HUDEP-2 (cell line): ENCODE measurements around the gene RPS24.
A peak's percentile ranks its signal among the peaks of the same experiment; 100 is the strongest.
"Not testable (repeated sequence)": the region's sequence is repeated elsewhere in the genome, so short reads cannot be mapped to it uniquely, and the experiment has no call there.

ENCODE experiments used
- DNase-seq, 76 experiments: peaks; one replicate each; lab custom pipeline; 2025; ENCODE audit not compliant: unreplicated experiment in 76 of 76; lab: John Stamatoyannopoulos, UW

Gene RPS24

DNA sequence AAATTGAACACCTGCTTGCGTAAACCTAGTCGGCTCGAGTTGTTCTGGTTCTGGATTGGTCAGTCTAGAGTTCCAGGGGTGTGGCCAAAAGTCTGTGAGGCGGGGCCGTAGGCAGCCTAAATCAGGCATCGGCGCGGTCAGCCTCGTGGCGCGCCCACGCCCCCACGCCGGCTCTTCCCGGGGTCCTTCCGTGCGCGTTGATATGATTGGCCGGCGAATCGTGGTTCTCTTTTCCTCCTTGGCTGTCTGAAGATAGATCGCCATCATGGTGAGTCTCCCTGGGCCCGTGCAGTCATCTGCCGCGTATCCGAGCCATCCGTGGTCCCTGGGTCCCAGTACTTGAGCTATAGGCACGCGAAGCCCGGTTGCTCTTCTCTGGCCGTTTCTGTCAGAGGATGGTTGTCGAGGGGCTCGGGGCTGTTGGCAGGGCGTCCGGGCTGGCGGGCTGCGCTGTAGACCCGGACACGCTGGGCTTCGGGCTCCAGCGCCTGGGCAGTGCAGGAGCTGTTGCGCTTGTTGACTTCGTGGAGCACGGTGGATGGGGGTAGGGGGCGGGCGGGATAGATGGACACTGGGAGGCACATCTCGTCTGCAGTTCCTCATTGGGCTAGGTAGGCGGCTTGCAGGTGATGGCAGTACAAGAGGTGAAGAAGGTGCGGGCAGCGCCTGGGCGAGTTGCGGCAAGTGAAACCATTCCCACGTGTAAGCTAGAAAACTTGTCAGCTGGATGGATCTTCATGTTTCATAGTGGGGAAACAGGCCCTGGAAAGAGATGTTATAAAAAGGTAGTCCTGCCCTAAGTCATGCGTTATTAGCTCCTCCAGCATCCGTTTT is at the start of gene RPS24:
RPS24 (plus strand) TSS at position 227 of the 834 bp plus-strand sequence; CDS start at position 266, 39 bp downstream.
- peak; percentile 53 to 97 (median 90) for DNase-seq

DNA sequence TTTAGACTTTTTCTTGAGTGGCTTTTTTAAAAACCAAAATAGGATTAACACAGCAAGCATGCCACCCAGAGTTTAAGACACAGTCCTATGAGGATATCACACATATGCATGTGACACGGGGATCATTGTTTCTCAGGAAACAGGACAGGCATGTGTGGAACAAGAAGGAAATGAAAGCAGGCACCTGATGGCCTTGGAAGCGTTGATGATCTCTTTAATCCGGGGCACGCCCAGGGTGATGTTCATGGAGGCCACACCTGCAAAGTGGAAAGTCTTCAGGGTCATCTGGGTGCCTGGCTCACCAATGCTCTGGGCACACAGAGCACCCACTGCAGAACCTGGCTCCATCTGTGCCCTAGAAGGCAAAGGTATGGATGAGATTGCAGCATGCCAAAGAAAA is 48.7 kb upstream of the RPS24 start:
- DNase-seq, result no peak

DNA sequence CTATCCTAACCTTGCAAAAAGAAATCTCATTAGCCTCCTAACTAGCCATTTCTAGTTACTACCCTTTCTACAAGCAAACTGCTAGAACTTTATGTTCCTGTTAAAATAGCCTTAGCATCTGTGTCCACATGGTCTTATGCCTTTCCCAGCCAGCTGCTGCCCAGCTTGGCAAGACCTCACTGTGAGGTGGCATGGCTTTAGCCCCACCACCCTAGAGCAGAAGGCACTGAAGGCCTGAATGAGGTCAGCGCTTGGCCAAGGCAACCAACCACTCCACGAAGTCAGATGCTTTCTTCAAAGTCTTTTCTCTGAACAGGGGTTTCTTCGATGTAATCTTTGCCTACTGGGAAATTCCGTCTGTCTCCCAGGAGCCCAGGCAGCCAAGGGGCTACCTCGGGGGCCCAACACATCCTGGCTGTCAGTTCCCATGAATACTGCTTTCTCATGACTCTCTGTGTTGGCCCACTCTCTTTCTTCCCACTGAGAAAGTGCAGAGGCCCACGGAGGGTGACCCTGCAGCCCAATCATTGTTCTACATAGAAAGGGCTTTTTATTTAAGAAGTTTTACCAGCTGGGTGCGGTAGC is 45.9 kb upstream of the RPS24 start:
- no peak for DNase-seq

DNA sequence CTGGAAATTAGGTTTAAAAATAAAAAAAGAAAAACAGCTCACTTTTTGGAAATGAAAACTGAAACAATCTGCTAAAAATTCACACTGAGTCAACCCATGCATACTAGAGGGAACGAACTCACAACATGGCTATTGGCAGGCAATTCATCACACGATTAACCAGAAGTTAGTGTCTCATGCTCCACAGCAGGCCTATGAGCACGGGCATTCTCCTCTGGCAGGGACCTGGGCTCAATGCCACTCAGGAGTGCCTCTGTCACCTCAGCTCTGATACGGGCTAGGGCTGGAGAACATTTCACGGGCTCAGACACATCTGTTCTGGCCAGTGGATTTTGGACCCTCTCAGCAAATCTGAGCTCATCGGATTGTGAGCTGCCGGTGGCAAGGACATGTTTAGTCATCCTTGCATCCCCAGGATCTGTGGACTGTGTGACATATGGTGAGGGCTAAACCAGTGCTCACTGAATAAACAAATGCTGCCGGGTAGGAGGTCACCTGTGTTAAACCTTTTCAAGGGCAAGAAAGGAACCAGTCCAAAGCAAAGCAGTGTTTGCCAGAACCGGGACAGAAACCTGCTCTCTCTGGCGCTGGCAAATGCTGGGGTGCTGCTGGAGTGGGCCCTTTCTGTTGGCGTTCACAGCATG is 44.5 kb upstream of the RPS24 start:
- DNase-seq, result no peak

DNA sequence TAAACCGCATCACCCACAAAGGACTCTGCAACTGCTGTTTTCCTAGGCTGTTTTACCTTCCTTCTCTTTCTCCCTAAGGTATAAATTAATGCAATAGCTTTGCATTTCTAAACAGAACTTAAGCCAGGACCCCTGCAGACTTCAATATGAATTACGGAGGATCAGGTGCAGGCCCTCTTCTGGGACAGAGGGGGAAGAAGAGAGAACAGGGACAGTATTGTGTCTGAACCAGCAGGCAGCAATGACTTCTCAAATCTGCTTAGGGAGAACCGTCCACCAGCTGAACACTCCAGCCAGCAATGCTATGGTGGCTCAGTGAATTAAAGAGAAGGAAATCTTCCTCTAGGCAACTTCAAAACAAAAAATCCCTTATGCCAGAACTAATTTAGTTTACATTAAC is 40.0 kb upstream of the RPS24 start:
- no peak for DNase-seq

DNA sequence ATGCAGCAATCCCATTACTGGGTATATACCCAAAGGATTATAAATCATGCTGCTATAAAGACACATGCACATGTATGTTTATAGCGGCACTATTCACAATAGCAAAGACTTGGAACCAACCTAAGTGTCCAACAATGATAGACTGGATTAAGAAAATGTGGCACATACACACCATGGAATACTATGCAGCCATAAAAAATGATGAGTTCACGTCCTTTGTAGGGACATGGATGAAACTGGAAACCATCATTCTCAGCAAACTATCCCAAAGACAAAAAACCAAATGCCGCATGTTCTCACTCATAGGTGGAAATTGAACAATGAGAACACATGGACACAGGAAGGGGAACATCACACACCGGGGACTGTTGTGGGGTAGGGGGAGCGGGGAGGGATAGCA is 34.9 kb upstream of the RPS24 start:
- not testable (repeated sequence) for DNase-seq

DNA sequence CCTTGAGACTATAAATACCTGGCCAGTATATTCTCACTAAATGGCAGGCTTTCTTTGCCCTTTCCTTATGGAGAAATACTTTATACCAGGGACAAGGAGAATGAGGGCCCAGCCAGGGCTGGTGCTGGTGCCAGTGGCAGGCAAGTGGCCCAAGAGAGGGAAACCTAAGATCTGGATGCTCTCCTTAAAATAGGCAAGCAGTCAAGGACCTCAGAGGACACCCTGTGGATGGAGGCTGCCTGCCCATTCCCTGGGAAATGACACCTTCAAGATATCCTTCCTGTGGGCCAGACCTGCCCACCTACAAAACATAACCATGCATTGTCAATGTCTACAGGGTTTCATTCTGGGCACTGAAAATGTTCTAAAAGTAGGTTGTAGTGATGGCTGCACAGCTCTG is 33.5 kb upstream of the RPS24 start:
- no peak for DNase-seq

DNA sequence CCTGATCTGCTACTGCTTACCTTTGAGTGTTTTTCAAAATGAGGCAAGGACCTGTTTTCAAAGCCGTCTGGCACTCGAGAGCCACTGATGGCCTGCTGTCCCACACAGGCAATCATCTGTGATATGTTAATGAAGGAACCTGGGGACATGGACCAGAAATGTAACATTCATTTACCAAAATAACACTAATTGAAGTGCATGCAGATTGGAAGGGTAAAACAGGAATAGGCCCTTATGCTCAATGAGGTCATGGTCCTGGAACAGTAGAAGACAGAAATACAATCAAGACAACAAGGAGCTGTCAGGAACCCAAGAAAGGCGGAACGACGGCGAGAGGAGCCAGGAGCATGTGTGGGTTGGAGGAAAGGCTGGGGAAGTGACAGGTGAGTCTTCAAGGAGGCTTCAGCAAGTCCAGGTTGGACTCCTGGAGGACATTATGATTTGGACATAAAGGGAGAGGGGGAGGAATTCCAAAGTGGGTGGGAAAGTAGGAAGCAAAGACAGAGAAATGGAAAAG is 32.6 kb upstream of the RPS24 start:
- DNase-seq, result no peak

DNA sequence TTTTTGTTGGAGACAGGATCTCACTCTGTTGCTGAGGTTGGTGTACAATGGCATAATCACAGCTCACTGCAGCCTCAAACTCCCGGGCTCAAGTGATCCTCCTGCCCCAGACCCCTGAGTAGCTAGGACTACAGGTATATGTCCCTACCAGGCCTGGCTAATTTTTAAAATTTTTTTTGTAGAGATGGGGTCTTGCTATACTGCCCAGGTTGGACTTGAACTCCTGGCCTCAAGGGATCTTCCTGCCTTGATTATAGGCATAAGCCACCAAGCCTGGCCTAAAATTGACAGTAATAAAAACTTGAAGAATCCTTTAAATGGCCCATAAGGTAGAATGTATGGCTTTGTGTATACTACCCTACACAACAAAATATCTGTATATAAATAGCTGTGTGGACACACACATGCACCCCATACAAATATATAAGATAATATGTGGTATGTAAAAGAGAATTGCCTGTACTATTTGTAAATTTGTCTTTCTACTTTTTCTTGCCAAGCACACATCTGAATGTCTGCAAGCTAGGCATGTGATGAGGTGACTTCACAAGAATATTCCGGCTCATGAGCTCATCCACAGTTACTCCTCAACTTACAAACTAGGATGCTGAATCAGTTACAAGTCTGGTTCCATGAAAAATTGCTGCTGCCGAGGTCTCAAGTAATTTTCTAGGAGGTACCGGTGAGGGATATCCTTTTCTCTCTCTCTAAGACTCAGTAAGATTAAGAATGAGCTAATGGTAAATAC is 30.9 kb upstream of the RPS24 start:
- DNase-seq, result no peak

DNA sequence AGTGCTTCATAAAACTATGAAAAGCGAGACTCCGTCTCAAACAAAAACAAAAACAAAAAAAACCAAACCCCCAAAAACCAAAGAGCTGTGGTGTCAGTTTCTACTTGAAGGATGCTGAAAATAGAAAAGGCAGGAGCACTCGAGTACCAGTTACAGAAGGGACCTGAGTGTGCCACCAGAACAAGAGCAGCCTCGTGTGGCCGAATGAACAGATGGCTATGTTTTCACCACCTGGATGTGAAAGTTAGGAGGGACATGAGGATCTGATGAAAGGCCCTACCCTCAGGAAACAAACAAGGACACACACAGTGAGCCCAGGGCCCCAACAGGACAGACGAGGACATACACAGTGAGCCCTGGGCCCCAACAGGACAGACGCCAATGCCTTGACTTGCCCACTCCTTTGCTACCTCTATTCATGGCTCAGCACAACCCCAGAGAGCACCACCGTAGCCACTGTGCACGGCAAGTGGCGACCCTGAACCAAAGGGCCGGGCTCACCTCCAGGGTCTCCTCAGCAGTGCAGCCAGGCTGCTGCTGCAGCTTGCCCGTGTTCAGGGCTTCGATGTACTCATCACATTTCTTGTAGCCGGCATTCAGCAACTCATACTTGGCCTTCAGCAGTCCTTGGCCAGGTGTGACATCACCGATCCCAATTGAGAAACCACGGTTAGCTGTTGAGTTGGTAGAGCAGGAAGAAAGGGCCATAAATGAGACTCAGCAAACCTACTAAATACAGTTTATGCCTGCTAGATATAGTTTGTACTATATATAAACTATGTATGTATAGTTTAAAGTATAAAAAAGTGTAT is 29.2 kb upstream of the RPS24 start:
- no peak for DNase-seq

DNA sequence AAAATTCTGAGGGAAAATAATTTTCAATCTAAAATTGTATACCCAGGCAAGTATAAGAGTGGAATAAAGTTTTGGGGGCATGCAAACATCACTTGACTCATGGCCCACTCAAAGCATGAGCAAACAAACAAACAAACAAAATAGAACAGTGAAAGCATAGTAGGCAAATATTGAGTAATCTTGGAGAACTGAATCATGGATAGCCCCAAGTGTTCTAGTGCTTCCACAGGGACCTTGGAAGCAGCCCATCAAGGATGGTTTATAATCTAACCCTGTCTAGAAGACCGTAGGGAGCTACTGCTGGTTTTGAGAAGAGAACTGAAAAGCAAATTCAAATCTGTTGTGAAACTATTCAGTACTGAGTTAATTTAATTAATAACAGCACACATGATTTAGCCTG is 26.5 kb upstream of the RPS24 start:
- DNase-seq, result no peak

DNA sequence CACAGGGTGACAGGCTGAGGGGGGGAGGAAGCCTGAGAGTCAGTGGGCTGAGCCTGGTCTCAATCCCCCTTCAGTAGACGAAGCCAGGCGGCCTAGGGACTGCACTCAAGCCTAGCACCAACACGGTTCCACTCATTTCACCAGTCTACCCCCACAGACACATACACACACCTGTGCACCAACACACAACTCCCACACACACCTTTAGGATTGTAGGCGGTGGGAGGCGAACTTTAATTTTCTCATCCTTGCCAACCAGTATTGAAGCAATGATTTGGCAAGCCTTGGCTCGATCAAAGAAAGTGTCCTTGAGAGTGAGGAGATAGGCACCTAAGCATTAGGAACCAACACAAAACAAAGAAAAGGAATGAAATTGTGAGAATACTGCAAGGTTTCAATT is 24.0 kb upstream of the RPS24 start:
- no peak for DNase-seq

DNA sequence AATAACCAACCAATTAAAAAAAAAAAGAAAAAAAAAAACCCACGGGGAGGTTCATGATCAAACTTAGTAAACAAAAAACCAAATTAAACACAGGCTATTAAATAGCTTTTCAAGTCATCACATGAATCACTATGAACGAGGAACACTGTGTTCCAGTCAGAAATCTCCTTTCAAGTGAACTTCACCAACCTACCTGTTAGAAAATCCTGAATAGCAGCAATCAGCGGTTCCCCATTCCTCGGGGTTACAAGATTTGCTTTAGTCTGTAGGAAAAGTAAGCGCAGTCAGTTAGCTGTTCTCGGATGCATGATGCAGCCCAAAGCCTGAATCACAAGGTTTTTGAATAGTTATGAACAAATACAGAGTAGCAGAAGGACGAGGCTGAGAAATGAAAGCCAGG is 23.4 kb upstream of the RPS24 start:
- no peak for DNase-seq

DNA sequence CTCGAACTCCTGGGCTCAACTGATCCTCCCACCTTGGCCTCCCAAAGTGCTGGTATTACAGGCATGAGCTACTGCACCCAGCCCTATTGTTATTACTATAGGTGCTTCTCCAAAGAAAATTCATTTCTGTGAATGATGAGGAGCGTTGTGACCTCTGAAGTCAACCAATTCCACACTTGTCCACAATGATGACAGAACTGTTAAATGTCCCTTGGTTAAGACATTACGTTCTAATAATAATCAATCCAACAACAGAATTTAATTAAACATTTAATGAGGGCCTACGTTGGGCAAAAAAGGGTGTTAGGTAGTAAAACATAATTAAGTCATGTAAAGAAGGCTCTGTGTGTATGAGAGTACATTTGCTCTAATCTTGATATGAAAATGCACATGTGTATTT is 22.6 kb upstream of the RPS24 start:
- DNase-seq, result no peak

DNA sequence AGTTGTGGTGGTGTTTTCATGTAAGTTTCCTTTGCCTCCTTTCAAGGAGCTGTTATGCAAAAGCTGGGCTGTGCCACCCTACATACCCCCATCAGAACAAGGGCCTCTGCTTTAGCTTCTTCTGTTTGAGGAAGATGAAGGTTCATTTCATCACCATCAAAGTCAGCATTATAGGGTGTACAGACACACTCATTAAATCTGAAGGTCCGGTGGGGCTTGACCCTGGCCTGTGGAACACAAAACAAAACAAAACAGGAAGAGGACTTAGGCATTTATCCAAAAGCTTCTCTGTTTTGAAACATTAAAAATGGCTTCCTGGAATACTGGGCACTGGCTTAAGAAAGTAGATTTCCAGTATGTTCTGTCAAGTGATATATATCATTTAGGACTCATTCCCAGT is 20.1 kb upstream of the RPS24 start:
- DNase-seq, result no peak

DNA sequence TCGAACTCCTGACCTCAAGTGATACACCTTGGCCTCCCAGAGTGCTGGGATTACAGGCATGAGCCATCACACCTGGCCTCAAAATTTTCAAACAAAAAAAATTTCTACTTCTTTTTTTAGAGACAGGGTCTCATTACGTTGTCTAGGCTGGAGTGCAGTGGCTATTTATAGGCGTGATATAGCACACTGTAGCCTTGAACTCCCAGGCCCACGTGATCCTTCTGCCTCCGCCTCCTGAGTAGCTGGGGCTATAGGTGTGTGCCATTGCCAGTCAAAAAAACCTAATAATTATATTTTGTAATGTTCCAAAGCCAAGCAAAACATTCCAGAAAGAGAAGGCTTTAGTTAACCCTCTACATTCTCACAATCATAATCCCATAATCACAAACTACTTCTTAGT is 18.1 kb upstream of the RPS24 start:
- DNase-seq, result no peak

DNA sequence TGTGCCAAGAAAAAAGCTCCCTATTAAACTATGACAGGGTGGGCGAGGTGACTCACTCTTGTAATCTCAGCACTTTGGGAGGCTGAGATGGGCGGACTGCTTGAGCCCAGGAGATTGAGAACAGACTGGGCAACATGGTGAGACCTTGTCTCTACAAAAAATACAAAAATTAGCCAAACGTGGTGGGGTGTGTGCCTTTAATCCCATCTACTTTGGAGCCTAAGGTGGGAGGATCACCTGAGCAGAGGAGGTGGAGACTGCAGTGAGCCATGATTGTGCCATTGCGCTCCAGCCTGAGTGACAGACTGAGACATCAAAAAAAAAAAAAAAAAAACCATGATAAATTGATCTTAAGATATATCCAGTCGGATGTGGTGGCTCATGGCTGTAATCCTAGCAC is 15.8 kb upstream of the RPS24 start:
- no peak for DNase-seq

DNA sequence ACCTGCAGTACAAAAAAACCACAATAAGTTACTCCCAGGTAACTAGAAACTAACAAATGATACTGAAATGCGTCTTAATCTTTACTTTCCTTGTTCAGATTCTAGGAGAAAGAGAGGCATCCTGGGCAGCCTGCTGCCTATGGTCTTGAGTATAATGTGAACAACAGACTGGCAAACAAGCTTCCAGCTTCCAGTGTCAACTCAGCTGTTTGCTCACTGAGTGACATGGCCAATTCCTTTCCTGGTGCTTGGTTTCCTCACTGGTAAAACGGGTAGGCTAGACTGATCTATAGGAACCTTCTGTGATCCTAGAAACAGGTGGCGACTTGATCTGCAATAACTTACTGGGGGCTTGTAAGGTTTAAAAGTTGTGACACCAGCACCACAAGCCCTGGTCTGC is 14.4 kb upstream of the RPS24 start:
- no peak for DNase-seq

DNA sequence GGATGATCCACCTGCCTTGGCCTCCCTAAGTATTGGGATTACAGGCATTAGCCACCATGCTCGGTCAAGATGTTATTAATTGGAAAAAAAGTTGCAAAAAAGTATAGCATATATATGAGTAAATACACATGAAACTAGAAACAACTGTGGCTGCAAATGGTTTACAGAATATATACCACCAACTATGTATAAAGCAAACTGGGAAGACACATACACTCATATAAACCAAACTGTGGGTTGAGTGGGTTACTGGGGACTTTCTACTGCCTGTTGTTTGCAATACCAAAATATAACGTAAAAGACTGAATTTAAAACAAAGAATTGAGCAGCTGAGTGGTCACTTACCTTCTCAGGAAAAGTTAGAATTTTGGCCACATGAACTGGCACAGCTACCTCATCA is 12.5 kb upstream of the RPS24 start:
- DNase-seq, result no peak

DNA sequence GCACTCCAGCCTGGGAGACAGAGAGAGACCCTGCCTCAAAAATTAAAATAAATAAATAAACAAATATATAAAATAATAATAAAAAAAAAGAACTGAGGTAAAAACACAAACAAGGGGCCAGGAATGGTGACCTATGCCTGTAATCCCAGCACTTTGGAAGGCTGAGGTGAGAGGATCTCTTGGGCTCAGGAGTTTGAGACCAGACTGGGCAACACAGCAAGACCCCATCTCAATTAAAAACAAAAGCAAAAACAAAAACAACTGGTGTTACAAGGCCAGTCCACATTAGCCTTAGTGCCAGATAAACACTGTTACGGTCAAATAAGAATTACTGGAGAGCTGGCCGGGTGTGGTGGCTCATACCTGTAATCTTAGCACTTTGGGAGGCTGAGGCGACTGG is 9.9 kb upstream of the RPS24 start:
- no peak for DNase-seq
